ENCODE measurements around the gene PRKCA.

The PRKCA gene

GRCh38 chr17:66496306-66496705, 193.9 kb downstream of the PRKCA start:
- no peak for FAIRE-seq

GRCh38 chr17:66498580-66498979, 196.2 kb downstream of the PRKCA start:
- FAIRE-seq: no peak

GRCh38 chr17:66506641-66507040, 204.2 kb downstream of the PRKCA start:
- no peak for FAIRE-seq

- FAIRE-seq: no peak
Measured at GRCh38 chr17:66507103-66507923, 204.9 kb downstream of the PRKCA start.

- FAIRE-seq: no peak
Measured at GRCh38 chr17:66507982-66508760, 205.8 kb downstream of the PRKCA start.

GRCh38 chr17:66508896-66509844, 206.8 kb downstream of the PRKCA start:
- no peak for FAIRE-seq

- no peak for FAIRE-seq
Measured at GRCh38 chr17:66509926-66510325, 207.5 kb downstream of the PRKCA start.

GRCh38 chr17:66511135-66511534, 208.7 kb downstream of the PRKCA start:
- no peak for FAIRE-seq

GRCh38 chr17:66514227-66514806, 211.9 kb downstream of the PRKCA start:
- no peak for FAIRE-seq

GRCh38 chr17:66515974-66516373, 213.6 kb downstream of the PRKCA start:
- no peak for FAIRE-seq

- FAIRE-seq: no peak
Measured at GRCh38 chr17:66517336-66518009, 215.1 kb downstream of the PRKCA start.

- peak; percentile 88 for FAIRE-seq
Measured at GRCh38 chr17:66518108-66518507, 215.7 kb downstream of the PRKCA start.

GRCh38 chr17:66518677-66519076, 216.3 kb downstream of the PRKCA start:
- FAIRE-seq: no peak

GRCh38 chr17:66519154-66519553, 216.7 kb downstream of the PRKCA start:
- FAIRE-seq: no peak

- no peak for FAIRE-seq
Measured at GRCh38 chr17:66520999-66521398, 218.6 kb downstream of the PRKCA start.

- no peak for FAIRE-seq
Measured at GRCh38 chr17:66522591-66523272, 220.3 kb downstream of the PRKCA start.

- no peak for FAIRE-seq
Measured at GRCh38 chr17:66523378-66524200, 221.2 kb downstream of the PRKCA start.

GRCh38 chr17:66524877-66525276, 222.5 kb downstream of the PRKCA start:
- FAIRE-seq: no peak

GRCh38 chr17:66525338-66525737, 222.9 kb downstream of the PRKCA start:
- FAIRE-seq: no peak

GRCh38 chr17:66526827-66527226, 224.4 kb downstream of the PRKCA start:
- no peak for FAIRE-seq

Measured in islet of Langerhans (tissue), 1 donor.